GM21526 (cell line): ENCODE measurements around the gene ZNF234.
"Not testable (repeated sequence)": the region's sequence is repeated elsewhere in the genome, so short reads cannot be mapped to it uniquely, and the experiment has no call there.

Experiments
- ATAC-seq: cut with Tn5 transposase; IDR thresholded peaks from one replicate; pipeline ENCODE4 v1.9.1; 2021; ENCODE audit warnings: moderate library complexity; ENCODE audit not compliant: unreplicated experiment, low FRiP score

The ZNF234 gene

GRCh38 chr19:44141191-44142058, at the start of gene ZNF234:
ZNF234 (plus strand) TSS chr19:44141554; CDS start chr19:44144633, 3,079 bp downstream.
- peak; percentile 70 for ATAC-seq

GRCh38 chr19:44092108-44092507, 49.2 kb upstream of the ZNF234 start:
- ATAC-seq = no peak

DNA sequence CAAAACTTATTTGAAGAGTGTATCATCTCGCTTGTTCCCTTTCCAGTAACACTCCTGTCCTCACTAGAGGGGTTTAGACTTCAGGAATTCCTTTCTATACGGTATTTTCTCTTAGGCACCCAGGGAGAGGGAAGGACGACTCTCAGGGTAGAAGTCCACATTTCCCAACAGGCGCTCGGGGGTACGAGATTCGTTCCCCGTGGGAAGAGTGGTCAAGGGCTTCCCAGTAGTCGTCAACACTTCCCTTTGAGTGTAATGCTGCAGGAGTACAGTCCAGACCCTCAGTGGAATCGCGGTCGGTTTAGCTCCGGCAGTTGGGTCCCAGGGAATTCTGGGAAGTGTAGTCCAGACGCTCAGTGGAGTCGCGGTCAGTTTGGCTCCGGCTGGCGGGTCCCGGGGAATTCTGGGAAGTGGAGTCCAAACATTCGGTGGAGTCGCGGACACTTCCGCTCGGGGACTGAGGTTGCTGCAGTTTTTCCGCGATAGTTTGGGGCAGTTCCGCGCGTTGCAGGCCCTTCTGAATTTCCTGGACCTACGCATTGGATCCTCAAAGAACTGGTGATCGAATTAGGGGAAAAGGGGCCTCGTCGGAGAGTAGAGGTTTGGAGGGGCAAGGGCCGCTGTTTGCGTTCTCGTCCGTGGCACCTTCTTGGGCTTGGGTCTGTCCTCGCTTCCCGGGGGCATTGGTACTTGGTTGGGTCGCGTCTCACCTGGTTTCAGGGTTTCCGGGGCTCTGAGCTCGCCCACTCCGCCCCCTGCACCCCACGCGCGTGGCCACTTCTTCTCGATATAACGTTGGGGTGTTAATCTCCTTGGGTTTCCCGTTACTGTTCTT, 47.2 kb upstream of the ZNF234 start, which contains the start of gene ZNF224:
Gene ZNF224 (plus strand): TSS at position 431 of the 835 bp plus-strand sequence. CDS start 3,513 bp downstream, outside the sequence.
- ATAC-seq = peak; percentile 75

DNA sequence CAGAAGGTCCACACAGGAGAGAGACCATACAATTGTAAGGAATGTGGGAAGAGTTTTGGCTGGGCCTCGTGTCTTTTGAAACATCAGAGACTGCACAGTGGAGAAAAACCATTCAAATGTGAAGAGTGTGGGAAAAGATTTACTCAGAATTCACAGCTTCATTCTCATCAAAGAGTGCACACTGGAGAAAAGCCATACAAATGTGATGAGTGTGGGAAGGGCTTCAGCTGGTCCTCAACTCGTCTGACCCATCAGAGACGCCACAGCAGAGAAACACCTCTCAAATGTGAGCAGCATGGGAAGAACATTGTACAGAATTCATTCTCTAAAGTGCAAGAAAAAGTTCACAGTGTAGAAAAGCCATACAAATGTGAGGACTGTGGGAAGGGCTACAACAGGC, 33.6 kb upstream of the ZNF234 start:
- ATAC-seq = no peak

DNA sequence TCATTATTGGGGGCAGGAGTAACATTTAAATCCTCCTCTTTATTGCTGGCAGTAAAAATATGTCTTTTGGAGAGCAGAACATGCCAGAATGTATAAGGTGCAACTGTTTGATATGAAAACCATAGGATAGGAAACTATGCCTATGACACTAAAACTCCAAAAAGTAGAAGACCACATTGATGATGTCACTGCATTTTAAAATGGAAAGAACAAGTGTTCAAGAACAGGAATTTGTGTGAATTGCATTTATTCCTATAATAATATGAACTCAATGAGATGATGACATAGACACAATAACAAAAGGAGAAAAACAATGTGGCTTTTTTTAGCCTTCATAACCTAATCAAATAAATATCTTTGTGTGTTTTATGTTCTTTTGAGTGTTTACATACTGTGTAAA, 31.9 kb upstream of the ZNF234 start:
- no peak for ATAC-seq

DNA sequence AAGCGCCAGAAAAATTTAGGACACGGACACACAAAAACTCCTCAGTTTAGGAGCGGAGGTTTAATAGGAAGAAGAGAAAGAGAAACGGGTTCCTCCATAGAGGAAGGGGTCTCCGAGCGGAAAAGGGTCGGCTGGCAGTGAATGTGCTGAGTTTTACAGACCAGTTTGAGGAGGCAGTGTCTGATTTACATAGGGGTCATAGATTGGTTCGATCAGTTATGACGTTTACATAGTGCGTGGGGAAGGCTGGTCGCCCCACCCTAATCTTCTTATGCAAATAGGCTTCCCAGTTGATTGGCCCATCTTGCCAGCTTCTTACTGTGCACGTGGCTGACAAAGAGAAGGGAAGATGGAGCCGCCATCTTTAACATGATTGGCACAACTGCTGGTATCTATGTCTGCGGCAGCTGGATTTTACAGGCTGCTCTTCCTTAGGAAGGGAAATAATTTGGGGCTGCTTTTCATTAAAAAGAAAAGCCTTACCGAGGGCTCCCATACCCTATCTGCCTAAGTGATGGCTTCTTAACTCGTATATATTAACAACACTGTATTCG, 29.4 kb upstream of the ZNF234 start:
- no peak for ATAC-seq

- peak; percentile 5 for ATAC-seq
Measured at GRCh38 chr19:44112802-44113137, 28.6 kb upstream of the ZNF234 start.

DNA sequence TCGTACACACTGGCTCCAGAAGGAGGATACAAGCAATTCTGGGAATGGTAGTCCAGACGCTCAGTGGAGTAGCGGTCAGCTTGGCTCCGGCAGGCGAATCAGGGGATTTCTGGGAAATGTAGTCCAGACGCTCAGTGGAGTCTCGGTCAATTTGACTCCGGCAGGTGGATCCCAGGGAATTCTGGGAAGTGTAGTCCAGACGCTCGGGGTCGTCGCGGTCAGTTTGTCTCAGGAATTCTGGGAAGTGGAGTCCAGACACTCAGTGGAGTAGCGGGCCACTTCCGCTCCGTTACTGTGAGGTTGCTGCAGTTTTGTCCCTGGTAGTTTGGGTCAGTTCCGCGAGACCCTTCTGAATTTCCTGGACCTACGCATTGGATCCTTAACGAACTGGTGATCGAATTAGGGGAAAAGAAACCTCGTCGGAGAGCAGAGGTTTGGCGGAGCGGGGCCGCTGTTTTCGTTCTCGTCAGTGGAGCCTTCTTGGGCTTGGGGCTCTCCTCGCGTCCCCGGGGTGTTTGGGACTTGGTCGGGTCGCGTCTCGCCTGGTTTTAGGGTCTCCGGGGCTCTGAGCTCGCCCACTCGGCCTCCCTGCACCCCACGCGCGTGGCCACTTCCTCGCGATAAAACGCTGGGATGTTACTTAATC, 28.1 kb upstream of the ZNF234 start, which contains the start of gene ZNF225:
Gene ZNF225 (plus strand): TSS at position 262 of the 646 bp plus-strand sequence. CDS start 2,429 bp downstream, outside the sequence.
- ATAC-seq = peak; percentile 88

DNA sequence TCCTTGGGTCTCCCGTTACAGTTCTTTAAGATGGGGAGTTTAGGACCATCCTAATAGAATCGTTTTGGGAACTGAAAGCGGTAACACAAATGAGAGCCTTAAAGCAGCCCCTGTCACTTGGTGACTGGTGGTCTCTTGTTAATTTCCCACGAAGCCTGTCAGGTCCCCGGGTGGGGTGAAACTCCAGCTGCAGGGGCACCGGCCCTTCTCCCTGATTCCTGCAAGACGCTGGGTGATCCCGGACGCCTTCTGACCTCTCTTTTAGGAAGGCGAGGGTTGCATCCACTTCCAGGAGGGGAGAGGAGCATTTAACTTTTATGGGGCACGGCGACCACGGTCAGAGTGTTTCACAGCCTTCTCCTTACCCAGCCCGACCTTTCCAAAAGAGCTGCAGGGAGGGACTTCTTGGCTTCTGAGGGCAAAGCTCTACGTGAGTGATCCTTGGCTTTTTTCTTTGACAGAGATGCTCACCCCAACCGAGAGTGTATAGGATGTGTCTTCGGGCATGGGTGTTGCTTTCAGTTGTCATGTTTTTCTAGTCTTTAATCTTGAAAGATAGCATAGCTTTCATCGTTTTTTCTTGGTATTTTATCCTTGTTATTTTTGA, 27.5 kb upstream of the ZNF234 start:
- no peak for ATAC-seq

GRCh38 chr19:44121162-44121561, 20.2 kb upstream of the ZNF234 start:
- not testable (repeated sequence) for ATAC-seq

DNA sequence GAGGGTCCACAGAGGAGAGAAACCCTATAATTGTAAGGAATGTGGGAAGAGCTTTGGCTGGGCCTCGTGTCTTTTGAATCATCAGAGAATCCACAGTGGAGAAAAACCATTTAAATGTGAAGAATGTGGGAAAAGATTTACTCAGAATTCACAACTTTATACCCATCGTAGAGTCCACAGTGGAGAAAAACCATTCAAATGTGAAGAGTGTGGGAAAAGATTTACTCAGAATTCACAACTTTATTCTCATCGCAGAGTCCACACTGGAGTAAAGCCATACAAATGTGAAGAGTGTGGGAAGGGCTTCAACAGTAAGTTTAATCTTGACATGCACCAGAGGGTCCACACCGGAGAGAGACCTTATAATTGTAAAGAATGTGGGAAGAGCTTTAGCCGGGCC, 9.4 kb upstream of the ZNF234 start:
- ATAC-seq = no peak

GRCh38 chr19:44142059-44142433, 692 bp downstream of the ZNF234 start:
- ATAC-seq = peak; percentile 15

DNA sequence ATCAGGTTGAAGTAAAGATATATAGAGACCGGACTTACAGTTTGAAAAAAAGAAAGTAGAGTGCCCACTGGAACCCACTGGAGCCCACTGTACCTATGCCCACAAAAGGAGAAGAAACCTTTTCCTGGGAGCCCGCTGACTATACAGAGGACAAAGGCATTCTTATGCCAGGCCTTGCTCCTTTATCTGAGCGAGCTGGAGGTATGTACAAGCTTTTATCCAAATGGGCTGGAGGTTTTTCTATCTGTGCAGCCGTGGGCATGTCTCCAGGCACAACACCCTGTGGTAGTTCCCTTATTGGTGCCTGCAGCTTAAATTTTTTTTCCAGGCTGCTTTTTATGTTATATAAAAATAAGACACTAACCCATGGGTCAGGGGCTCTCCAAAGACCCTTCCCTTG, 8.4 kb downstream of the ZNF234 start:
- no peak for ATAC-seq

GRCh38 chr19:44151491-44151890, 10.1 kb downstream of the ZNF234 start:
- no peak for ATAC-seq

DNA sequence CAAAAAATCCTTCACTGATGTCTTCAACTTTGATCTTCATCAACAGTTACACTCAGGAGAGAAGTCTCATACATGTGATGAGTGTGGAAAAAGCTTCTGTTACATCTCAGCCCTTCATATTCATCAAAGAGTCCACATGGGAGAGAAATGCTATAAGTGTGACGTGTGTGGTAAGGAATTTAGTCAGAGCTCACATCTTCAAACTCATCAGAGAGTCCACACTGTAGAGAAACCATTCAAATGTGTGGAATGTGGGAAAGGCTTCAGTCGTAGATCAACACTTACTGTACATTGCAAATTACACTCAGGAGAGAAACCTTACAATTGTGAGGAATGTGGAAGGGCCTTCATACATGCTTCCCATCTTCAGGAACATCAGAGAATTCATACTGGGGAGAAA, 15.1 kb downstream of the ZNF234 start:
- ATAC-seq = no peak

GRCh38 chr19:44163789-44164188, 22.4 kb downstream of the ZNF234 start:
- no peak for ATAC-seq

DNA sequence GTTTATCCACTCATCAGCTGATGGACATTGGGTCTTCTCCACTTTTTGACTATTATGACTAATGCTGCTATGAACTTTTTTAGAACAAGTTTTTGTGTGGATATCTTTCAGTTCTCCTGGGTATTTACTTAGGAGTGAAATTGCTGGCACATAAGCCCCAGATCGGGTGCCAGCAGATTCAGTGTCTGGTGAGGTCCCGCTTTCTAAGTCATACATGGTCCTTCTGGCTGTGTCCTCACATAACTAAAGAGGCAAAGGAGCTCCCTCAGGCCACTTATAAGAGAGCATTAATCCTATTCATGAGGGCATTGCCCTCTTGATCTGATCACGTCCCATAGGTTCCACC, 22.9 kb downstream of the ZNF234 start:
- peak; percentile 14 for ATAC-seq

DNA sequence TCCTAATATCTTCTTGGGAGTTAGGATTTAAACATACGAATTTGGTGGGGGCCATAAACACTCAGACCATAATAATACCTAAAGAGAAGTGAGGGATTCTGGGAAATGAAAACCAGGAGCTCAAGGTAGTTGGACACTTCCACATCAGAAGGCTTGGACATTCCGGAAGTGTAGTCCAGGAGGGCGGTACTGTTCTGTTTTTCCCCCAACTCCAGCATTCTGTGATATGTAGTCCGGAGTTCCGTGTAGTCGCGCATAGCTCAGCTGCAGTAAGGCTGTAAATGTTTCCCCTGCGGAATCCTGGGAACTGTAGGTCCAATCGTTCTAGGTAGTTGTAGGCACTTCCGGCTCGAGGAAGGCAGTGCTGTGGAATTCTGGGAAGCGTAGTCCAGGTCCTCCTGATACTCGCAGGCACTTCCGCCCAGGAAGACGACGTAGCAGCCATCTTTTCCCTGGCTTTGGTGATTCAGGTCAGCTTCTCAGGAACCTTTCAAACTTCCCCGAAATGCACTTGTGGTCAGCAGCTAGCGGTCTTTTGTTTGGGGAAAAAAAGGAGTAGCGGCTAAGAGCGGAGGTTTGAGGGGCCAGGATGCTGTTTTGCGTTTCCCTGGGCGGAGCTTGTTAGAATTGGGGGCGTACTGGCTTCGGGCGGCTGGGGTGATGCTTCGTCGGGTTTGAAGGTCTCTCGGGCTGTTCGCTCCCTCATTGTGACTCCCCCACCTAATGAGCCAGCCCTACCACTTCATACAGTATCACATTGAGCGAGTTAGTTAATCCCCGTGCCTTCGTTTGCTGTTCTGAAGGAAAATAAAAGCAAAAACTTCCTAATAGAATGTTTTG, 23.5 kb downstream of the ZNF234 start, which contains the start of gene ZNF226:
Gene ZNF226 (plus strand): TSS at position 428 of the 840 bp plus-strand sequence. CDS start 4,981 bp downstream, outside the sequence.
- peak; percentile 72 for ATAC-seq

GRCh38 chr19:44170660-44171059, 29.3 kb downstream of the ZNF234 start:
- ATAC-seq = not testable (repeated sequence)
